Thymus (tissue), 11 donors: Measurements from ENCODE around the gene IL15. TPM values are rescaled to one million over a fixed set of nuclear protein-coding genes. Genes with fewer than 3 reads are reported as not detected.

Source experiments
- DNase-seq, 9 donors: peaks; one replicate each; pipeline ENCODE4 v3.0.0-alpha.2; 2013; ENCODE audit warnings: low spot score in 9 of 9, low read depth in 6 of 9, missing footprints in 1 of 9
- H3K27ac ChIP-seq, 2 donors: one replicate each; pipeline ENCODE4 v1.5.1; 2013; ENCODE audit warnings: control low read depth in 1 of 2, low read depth in 1 of 2, low read length in 1 of 2, mild to moderate bottlenecking in 1 of 2, moderate library complexity in 1 of 2
- H3K27me3 ChIP-seq, 2 donors: one replicate each; pipeline ENCODE4 v1.5.1; 2013; ENCODE audit warnings: low read length in 1 of 2; ENCODE audit not compliant: control insufficient read depth in 2 of 2, insufficient read depth in 1 of 2
- H3K36me3 ChIP-seq, 2 donors: one replicate each; pipeline ENCODE4 v1.5.1; 2013; ENCODE audit warnings: low read length in 1 of 2, mild to moderate bottlenecking in 1 of 2, moderate library complexity in 1 of 2; ENCODE audit not compliant: control insufficient read depth in 2 of 2, insufficient read depth in 2 of 2
- H3K4me1 ChIP-seq, 2 donors: one replicate each; pipeline ENCODE4 v1.5.1; 2013; ENCODE audit warnings: low read length in 2 of 2; ENCODE audit not compliant: control insufficient read depth in 2 of 2, insufficient read depth in 2 of 2
- H3K4me3 ChIP-seq, 2 donors: one replicate each; pipeline ENCODE4 v1.5.1; 2013; ENCODE audit warnings: low read length in 2 of 2, control low read depth in 1 of 2, mild to moderate bottlenecking in 1 of 2
- H3K9me3 ChIP-seq, 2 donors: one replicate each; pipeline ENCODE4 v1.5.1; 2013; ENCODE audit warnings: low read length in 1 of 2, mild to moderate bottlenecking in 1 of 2; ENCODE audit not compliant: control insufficient read depth in 2 of 2, insufficient read depth in 1 of 2
- WGBS: extraction: QIAGEN DNeasy Blood & Tissue Kit; methylation state at CpG from one replicate; pipeline ENCODE4 v1.1.7; 2013; 5-methylcytosine and 5-hydroxymethylcytosine counted together
- polyA plus RNA-seq: library from polyadenylated mRNA; stranded (reverse); fragments of 200-250 nt; gene quantifications from one replicate; pipeline ENCODE4 v1.2.3, GENCODE V29; 2013
- total RNA-seq: library from RNA; stranded (reverse); fragments of 120-200 nt; gene quantifications from one replicate; pipeline ENCODE4 v1.2.4, GENCODE V29; 2013
- donor health status: healthy.

IL15 gene
- total and polyA plus RNA-seq, 2 donors: 9.1 to 38.9 TPM

- no peaks in the 10 kb centered on the region for H3K36me3 ChIP-seq
- H3K4me3 ChIP-seq: no peak overlapping the region
- peaks cover 6 to 13% of the 10 kb centered on the region in 2 donors for H3K4me1 ChIP-seq
- H3K27ac ChIP-seq: no peak overlapping the region
- no peaks in the 10 kb centered on the region for H3K9me3 ChIP-seq
- WGBS: 62% methylated on average over 3 of the region's 3 CpGs
- DNase-seq: no peak
- H3K27me3 ChIP-seq: peaks cover 0 to 16% of the 10 kb centered on the region in 2 donors
Measured at GRCh38 chr4:141640696-141641095, 4.3 kb downstream of the IL15 start.

DNA sequence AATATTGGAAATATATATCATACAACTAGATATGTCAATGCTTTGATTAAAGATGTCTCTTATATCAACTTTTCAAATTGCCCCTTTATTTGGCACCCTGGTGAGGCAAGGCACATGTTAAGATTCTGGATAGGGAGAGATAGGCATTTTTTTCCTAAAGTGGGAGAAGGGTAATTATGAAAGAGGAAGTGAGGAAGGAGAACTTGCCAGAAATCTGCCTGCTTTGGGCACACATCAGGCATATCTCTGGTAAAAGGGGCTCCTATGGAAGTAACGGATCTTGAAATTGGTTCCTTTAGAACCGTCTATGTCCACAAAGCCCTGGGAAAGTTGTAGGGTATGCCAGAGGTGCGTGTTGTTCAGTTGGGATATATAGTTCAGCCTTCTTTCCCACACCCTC, 5.7 kb downstream of the IL15 start:
- Histone ChIP-seq H3K36me3 (no peaks in the 10 kb centered on the region), H3K27ac (no peak overlapping the region), H3K27me3 (peaks cover 0 to 2% of the 10 kb centered on the region in 2 donors), H3K4me3 (no peak overlapping the region), H3K9me3 (no peaks in the 10 kb centered on the region), H3K4me1 (peaks cover under 1 to 2% of the 10 kb centered on the region in 2 donors)
- 92% methylated on average over 3 of the region's 3 CpGs for WGBS
- DNase-seq: no peak

GRCh38 chr4:141642711-141643110, 6.3 kb downstream of the IL15 start:
- no peak overlapping the region for H3K27ac ChIP-seq
- no peaks in the 10 kb centered on the region for H3K4me1 ChIP-seq
- no peak overlapping the region for H3K4me3 ChIP-seq
- no peaks in the 10 kb centered on the region for H3K36me3 ChIP-seq
- no peak for DNase-seq
- H3K27me3 ChIP-seq: no peaks in the 10 kb centered on the region
- no peaks in the 10 kb centered on the region for H3K9me3 ChIP-seq

- no peaks in the 10 kb centered on the region for H3K4me1 ChIP-seq
- no peaks in the 10 kb centered on the region for H3K36me3 ChIP-seq
- H3K27ac ChIP-seq: peak overlapping the region in 1 of 2 donors; percentile 21
- H3K4me3 ChIP-seq: no peak overlapping the region
- H3K9me3 ChIP-seq: no peaks in the 10 kb centered on the region
- 95% methylated on average over 1 of the region's 1 CpG for WGBS
- DNase-seq: no peak
- no peaks in the 10 kb centered on the region for H3K27me3 ChIP-seq
Measured at GRCh38 chr4:141643557-141643956, 7.2 kb downstream of the IL15 start.

- Histone ChIP-seq H3K9me3 (no peaks in the 10 kb centered on the region), H3K36me3 (no peaks in the 10 kb centered on the region), H3K27me3 (no peaks in the 10 kb centered on the region), H3K27ac (no peak overlapping the region), H3K4me1 (no peaks in the 10 kb centered on the region), H3K4me3 (no peak overlapping the region)
- 96% methylated on average over 3 of the region's 3 CpGs for WGBS
- no peak for DNase-seq
Measured at GRCh38 chr4:141645611-141646340, 9.4 kb downstream of the IL15 start.

DNA sequence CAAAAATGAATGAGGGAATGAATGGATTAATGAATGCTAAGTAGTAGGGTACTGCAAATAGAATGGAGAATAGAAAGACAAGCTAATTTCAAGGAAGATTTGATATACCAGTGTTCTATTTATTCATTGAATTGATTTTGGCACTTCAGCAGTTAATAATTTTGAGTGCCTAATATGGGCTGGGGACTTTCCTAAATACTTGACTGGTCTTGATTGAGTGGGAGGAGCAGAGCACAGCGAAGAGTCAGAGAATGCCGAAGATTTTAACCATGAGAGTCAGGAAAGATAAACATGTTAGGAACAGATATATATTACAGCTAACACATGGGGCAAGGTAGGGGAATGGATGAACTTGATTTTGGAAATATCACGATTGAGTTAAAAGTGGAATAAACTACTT, 10.6 kb downstream of the IL15 start:
- Histone ChIP-seq H3K4me1 (no peaks in the 10 kb centered on the region), H3K9me3 (no peaks in the 10 kb centered on the region), H3K27me3 (no peaks in the 10 kb centered on the region), H3K4me3 (no peak overlapping the region), H3K27ac (no peak overlapping the region), H3K36me3 (no peaks in the 10 kb centered on the region)
- no peak for DNase-seq
- WGBS: 97% methylated on average over 3 of the region's 3 CpGs

DNA sequence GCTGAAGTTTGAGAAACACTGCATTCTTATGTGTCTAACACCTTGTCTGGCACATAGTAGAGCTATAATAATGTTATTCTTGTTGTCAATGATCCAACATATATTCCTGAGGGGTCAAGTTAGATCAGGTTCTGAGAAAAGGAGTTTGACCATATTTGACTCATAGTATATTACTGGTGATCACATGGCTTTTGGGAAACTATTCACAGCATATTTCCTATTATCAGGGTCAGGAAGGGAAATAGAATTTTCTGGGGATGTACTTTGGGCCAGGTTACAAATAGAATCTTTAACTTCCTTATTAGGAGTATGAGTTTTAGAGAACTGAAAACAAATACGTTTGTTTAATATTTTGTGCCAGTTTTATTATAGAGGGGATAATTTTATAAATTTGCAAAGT, 11.6 kb downstream of the IL15 start:
- Histone ChIP-seq H3K4me1 (no peaks in the 10 kb centered on the region), H3K4me3 (no peak overlapping the region), H3K27me3 (no peaks in the 10 kb centered on the region), H3K36me3 (no peaks in the 10 kb centered on the region), H3K27ac (no peak overlapping the region), H3K9me3 (no peaks in the 10 kb centered on the region)
- WGBS: 95% methylated on average over 1 of the region's 1 CpG
- DNase-seq: no peak

DNA sequence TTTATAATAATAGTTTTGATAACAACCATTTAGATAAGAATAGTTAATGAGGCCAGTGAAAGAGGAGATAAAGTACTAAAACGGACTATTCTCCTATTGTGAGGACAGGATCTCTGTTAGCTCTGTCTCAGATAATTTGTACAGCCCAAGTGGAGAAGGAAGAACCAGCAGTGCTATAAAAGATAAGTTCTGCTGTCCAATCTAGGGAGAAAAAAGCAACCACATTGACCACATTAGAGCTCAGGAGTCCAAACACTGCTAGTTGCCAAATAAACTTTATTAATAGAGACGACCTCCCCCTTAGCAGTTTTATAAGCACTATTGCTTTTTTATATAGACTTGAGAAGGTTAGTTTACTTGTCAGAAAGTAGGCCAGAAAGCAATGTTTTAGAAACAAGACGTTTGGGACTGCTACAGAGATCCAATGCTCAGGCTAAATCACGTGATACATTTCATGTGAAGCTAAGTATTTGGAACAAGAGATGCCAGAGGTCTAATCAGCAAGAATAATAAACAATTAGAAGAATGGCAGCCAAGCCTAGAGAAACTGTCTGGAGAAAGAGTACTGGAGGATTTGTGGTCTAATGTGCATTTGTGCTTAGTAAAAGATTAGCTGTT, 15.9 kb downstream of the IL15 start:
- no peaks in the 10 kb centered on the region for H3K36me3 ChIP-seq
- H3K27ac ChIP-seq: no peak overlapping the region
- no peak overlapping the region for H3K4me3 ChIP-seq
- no peaks in the 10 kb centered on the region for H3K27me3 ChIP-seq
- no peaks in the 10 kb centered on the region for H3K9me3 ChIP-seq
- 68% methylated on average over 4 of the region's 4 CpGs for WGBS
- H3K4me1 ChIP-seq: no peaks in the 10 kb centered on the region
- no peak for DNase-seq

DNA sequence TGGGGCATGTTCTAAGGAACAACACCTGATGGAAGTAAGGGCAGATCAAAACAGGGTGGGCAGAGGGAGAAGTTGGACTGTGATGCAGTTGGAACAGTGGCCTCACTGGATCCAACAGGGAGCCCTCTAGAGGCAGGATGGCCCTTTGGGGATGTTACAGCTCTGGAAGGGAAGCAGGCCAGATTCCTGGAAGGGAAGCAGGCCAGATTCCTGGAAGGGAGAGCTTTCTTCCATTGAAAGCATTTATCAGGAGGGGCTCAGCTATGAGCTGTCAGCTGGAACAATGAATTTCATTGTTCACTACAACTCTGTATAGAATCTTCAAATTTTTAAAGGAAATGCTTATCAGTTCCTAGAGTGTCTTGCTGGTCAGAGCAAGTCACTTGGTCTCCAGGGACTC, 17.7 kb downstream of the IL15 start:
- peak overlapping the region in 1 of 2 donors; percentile 24 for H3K27ac ChIP-seq

More for the DNA sequence above, 17.7 kb downstream of the IL15 start:
- Histone ChIP-seq H3K9me3 (no peaks in the 10 kb centered on the region), H3K4me3 (no peak overlapping the region), H3K27me3 (no peaks in the 10 kb centered on the region), H3K4me1 (no peaks in the 10 kb centered on the region), H3K36me3 (no peaks in the 10 kb centered on the region)
- no peak for DNase-seq
